Fibroblast of peridontal ligament (primary cell): ENCODE measurements around the gene PYCR2.
"Not testable (repeated sequence)": the region's sequence is repeated elsewhere in the genome, so short reads cannot be mapped to it uniquely, and the experiment has no call there.

Source experiments
- DNase-seq: peaks from one replicate; pipeline ENCODE4 v3.0.0-alpha.2; 2010; ENCODE audit errors: extremely low read depth

PYCR2 gene

GRCh38 chr1:225890346-225891228 lies 33.5 kb downstream of the PYCR2 start:
- no peak for DNase-seq

- DNase-seq, result no peak
Measured at GRCh38 chr1:225889743-225890142, 34.3 kb downstream of the PYCR2 start.

DNA sequence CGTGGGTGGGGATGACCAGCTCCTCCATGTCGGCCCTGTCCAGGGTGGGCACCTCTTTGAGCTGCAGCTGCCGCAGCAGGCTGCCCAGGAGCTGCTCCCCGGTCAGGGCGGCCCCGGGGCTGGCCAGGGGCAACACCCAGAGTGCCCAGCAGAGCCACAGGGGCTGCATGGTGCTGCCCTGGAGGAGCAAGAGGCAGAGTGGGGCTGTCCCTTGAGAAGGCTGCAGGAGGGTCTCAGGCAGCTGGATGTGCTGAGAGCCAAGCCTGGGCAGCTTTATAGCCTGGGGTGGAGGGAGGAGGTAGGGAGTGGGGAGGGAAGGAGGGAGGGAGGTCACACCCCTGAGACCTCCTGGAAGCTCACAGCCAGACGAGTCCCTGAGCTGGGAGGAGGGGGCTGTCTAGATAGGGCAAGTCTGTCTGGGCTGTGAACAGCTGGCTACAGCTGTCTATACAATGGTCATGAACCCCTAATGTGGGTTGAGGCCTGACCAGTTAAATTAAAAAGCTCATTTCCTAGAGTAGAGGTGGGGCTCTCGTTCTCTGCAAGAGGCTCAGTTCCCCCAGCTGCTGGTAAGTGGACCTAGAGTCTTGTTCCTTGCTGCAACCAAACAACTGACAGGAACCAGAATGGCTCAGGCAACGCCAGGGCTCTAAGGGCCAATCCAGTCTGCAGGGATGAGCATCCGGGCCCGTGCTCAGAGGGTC lies 35.0 kb downstream of the PYCR2 start, which contains the start of gene LEFTY1:
Gene LEFTY1 (minus strand): TSS at position 249 of the 704 bp plus-strand sequence. CDS start 80 bp downstream, at position 169.
- DNase-seq, result no peak

DNA sequence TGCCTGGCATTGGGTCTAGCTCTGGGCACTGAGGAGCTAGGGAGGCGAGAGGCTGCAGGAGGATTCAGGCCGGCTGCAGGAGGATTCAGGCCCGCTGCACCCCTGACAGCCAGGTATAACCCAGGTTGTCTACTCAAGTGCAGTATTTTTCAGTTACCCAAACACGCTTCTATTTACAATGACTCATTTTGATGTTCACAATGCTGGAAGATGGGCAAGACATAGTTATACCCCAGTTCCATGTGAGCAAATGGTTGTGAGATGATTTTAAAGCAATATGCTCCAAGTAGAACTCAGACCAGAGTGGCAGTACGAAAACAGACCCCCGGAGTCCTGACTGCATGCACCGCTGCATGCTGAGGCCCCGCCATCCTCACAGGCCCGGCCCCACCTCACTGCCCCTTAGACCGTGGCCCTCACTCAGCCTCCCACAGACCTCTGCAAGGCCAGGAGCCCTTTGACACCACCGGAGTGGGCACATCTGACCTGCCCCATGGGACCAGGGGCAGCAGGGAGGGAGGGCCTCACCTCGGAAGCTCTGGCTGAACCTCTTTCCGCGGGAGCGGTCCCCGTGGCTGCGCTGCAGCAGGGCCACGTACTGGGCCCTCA lies 35.7 kb downstream of the PYCR2 start:
- no peak for DNase-seq

- not testable (repeated sequence) for DNase-seq
Measured at GRCh38 chr1:225887554-225888288, 36.3 kb downstream of the PYCR2 start.

- no peak for DNase-seq
Measured at GRCh38 chr1:225887030-225887314, 37.1 kb downstream of the PYCR2 start.

DNA sequence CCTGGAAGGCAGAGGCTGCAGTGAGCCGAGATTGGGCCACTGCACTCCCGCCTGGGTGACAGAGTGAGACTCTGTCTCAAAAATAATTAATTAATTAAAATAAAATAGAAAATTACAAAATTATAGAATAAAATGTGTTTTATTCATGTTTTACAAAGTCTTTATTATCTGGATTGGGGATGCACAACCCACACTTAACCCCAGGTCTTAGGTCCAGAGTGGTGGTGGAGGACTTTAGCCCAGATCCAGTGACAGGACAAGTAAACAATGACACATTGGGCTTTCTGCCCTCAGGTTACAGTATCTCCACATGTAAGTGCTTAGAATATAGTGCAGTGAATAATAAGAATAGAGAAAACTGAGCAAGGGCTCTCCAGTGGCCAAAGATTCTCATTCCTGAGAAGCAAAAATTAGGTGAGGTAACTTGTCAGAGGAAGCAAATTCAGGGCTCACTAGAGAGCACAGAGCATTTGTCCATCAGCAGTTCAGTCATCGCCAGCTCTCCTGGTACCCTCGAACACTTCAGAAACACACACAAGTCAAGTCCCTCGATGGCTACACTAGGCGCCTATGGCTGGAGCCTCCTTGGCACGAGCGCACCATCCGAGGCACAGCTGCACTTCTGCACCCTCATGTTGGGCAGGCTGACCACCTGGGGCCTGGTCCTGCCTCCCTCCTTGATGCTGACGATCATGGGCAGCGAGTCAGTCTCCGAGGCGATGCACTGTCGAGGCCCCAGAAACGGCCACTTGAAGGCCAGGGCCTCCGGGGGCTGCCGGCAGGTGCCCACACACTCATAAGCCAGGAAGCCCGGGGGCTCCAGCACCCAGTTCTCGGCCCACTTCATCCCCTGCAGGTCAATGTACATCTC lies 37.7 kb downstream of the PYCR2 start:
- DNase-seq, result no peak

GRCh38 chr1:225885336-225885735 lies 38.7 kb downstream of the PYCR2 start:
- DNase-seq, result no peak

DNA sequence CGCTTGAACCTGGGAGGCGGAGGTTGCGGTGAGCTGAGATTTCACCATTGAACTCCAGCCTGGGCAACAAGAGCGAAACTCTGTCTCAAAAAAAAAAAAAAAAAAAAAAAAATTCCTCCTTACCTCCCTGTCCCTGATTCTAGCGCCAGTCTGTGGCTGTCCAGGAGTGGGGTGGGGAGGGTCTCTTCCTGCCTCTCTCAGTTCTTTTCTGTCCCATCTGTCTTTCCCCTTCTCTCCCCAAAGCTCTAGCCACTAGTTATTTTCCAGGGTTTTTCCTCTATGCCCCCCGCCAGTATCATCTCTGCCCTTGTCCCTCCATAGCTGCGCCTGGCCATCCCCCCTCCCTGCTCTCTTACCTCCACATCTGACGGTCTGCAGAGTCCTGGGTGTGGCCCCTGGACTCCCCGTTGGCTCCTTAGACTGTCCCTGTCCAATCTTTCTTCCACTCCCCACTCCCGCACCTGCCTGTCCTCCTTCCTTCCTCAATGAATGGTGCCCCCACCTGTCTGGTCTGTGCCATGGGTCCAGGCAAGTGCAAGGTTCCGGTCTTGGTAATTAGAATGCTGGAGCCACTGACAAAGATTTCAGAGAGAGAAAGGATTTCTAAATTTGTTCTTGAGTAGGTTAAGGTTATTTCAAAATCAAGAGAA lies 40.3 kb downstream of the PYCR2 start:
- DNase-seq, result no peak

DNA sequence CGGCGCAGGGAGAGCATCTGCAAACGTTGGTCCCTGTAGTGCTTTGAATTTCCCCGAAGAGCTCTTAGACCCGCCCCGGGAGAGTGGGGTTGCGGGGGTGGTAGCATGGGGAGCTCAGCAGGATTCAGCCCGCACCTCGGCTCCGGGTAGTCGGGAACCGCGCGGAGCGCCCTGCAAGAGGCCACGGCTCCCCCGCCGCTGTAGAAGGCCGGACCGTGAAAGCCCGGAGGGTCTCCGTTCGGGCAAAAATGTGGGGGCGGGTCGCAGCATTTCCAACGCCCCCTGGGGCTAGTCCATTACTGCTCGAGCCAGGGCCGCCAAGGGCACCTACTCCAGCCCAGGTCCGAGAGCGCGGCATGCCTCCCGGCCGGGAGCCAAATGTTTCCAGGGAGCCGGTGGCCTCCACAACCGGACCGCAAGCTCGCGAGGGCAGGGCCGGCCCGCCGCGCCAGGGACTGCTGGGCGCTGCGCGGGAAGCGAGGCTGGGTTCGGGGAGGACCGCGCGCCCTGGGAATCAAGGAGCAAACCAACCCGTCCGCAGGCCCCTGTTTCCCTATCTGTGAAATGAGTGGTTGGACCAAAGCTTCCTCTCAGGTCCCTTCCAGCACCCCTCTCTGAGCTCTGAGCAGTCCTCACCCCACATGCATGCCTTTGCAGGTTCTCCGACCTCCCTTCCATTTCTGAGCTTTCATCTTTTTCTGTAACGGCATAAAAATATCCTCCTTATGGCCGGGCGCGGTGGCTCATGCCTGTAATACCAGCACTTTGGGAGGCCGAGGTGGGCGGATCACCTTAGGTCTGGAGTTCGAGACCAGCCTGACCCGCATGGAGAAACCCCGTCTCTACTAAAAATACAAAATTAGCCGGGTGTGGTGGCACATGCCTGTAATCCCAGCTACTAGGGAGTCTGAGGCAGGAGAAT lies 41.1 kb downstream of the PYCR2 start:
- peak; percentile 30 for DNase-seq

GRCh38 chr1:225881959-225882693 lies 41.9 kb downstream of the PYCR2 start, which contains the start of gene TMEM63A:
Gene TMEM63A, minus strand, starts transcription at chr1:225882380. Its CDS starts 4,800 bp downstream, at chr1:225877580.
- peak; percentile 84 for DNase-seq

GRCh38 chr1:225881081-225881958 lies 42.7 kb downstream of the PYCR2 start:
- DNase-seq, result peak; percentile 29

DNA sequence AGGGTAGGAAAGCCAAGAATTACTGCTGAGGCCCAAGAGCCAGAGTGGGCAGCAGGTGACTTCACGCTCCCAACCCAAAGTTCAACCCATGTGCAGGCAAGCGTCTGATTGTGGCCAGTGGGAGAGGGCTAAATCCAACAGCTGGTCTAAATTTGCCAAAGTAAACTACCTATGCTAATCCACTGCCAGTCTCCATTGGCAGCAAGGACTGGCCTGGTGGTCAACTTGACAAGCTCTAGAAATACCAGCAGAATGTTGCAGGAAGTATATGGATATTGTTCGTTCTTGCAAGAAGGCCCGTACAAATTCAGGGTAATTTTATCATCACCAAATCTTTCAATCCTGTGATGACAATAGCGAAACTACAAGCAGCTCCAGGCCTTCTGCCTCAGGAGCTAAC lies 43.4 kb downstream of the PYCR2 start:
- peak; percentile 31 for DNase-seq

DNA sequence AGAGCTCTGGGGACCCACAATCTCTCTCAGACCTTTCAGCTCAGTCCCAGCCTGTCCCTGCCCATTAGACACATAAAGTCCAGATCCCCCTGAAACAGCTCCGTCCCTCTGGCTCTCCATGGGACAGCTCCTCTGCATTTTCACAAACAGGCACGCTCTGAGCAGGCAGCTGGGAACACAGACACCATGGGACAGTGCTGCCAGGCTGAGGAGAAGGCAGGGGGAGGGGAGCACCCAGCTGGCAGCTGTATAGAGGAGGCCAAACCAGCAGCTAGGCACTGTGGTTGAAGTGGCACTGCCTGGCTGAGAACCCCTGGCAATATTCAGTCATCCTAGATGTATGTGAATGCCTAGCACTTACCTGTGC lies 43.8 kb downstream of the PYCR2 start:
- DNase-seq, result no peak

DNA sequence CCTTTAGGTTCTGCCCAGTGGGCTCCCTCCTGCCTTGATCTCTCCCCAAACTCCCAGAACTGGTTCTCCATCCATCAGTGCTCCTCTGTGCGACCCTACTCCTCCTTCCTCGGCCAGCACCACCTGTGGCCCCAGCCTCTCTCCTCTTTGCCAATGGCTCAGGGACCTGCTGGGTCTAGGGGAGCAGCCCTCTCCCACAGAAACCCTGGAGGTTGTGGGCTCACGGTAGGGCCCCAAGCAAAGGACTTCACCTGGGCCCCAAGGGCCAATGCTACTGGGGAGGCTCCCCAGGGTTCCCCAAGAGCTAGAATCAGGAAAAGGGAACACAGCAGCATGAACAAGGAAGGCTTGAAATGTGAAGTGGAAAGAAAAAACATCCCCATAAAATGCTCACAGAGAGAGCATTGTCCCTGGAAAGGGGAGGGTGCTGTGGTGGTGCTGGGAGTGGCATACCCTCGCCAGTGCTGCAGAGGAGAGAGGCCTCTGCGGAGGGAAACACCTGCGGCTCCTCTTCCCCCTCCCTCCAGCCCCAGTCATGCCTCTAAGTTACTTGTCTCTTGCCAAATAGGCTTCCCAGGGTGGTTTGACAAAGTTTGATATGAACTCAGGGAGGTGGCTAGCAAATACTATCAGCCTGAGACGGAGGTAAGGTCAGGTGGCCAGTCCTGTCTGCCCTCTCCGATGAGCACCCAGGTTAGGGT lies 44.4 kb downstream of the PYCR2 start:
- no peak for DNase-seq

DNA sequence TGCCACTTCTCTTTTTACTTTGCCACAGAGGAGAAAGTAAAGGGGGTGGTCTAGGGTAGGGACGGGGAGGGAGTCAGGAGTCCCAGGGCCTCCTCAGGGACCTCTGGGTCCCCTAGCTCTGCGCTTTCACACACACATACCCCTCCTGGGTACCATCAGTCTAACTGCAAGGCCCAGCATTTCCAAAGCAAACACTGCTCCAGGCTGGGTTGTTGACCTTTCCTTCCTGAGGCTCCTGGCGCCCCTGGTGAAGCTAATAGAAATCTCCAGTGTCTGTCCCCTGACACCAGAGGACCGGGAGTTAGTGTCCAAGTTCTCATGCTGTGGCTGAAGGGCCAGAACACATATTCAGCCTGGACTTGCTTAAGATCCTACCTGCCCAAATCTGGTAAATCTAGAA lies 45.8 kb downstream of the PYCR2 start:
- no peak for DNase-seq

DNA sequence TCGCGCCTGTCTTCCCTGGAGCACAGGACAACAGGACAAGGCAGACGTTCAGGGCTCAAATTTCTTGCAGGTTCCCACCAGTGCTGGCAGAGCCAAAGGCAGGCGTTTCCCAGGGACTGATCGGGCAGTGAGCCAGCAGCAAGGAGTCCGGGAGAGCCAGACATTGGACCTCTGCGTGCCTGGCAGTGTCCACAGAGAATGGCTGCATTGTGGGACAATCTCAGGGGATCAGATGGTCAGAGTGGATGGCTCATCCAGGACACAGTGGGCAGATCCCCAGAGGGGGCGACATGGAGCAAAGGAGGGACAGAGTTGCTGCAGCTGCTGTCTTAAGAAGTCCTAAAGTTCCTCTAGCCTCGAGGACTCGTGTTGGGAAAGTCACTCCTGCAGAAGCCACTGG lies 46.5 kb downstream of the PYCR2 start:
- peak; percentile 41 for DNase-seq
